Measurements from ENCODE around the gene TMEM245.
"Not testable (repeated sequence)": the region's sequence is repeated elsewhere in the genome, so short reads cannot be mapped to it uniquely, and the experiment has no call there.

Gene TMEM245

DNA sequence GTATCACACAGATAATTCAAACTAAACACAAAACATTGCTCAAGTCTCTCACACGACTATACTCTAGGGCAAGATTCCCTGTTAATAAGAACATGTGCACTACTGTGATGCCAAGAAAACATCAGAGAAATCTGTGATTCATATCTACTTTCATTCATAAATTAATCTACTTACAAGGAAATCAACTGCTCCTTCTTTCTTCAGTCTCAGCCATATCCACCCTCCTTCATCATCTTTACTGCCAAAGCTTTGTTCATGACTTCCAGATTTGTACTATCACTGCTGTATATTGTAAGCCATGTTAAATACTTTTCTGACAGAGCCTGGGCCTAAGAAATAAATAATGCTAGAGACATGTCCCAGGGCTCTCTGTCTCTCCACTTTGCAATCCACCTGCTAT is 141.5 kb downstream of the TMEM245 start:
- Histone ChIP-seq H3K9ac (ENCODE audit: low read depth in 1 of 2, low read length in 2 of 2) (no peak overlapping the region), H3K9me3 (ENCODE audit: control insufficient read depth in 2 of 2, low read length in 2 of 2) (no peaks in the 10 kb centered on the region), H3K36me3 (ENCODE audit: control insufficient read depth in 2 of 2, insufficient read depth in 2 of 2, low read length in 2 of 2) (peaks cover 0 to 6% of the 10 kb centered on the region in 2 donors), H3K4me1 (ENCODE audit: control insufficient read depth in 2 of 2, insufficient read depth in 2 of 2, low read length in 2 of 2) (no peaks in the 10 kb centered on the region), H3K4me3 (ENCODE audit: low read length in 2 of 2) (no peak overlapping the region), H3K27me3 (ENCODE audit: control insufficient read depth in 2 of 2, insufficient read depth in 2 of 2, low read length in 2 of 2) (no peaks in the 10 kb centered on the region), H3K27ac (ENCODE audit: low read depth in 2 of 2, low read length in 2 of 2) (no peak overlapping the region)

GRCh38 chr9:108973895-108974294 is 145.9 kb downstream of the TMEM245 start:
- Histone ChIP-seq H3K4me3 (ENCODE audit: low read length in 2 of 2) (no peak overlapping the region), H3K36me3 (ENCODE audit: control insufficient read depth in 2 of 2, insufficient read depth in 2 of 2, low read length in 2 of 2) (no peaks in the 10 kb centered on the region), H3K4me1 (ENCODE audit: control insufficient read depth in 2 of 2, insufficient read depth in 2 of 2, low read length in 2 of 2) (no peaks in the 10 kb centered on the region), H3K27ac (ENCODE audit: low read depth in 2 of 2, low read length in 2 of 2) (no peak overlapping the region), H3K27me3 (ENCODE audit: control insufficient read depth in 2 of 2, insufficient read depth in 2 of 2, low read length in 2 of 2) (no peaks in the 10 kb centered on the region), H3K9ac (ENCODE audit: low read depth in 1 of 2, low read length in 2 of 2) (no peak overlapping the region), H3K9me3 (ENCODE audit: control insufficient read depth in 2 of 2, low read length in 2 of 2) (no peaks in the 10 kb centered on the region)

- no peak overlapping the region for H3K27ac ChIP-seq (ENCODE audit: low read depth in 2 of 2, low read length in 2 of 2)
Measured at GRCh38 chr9:108972626-108973209, 147.0 kb downstream of the TMEM245 start.

DNA sequence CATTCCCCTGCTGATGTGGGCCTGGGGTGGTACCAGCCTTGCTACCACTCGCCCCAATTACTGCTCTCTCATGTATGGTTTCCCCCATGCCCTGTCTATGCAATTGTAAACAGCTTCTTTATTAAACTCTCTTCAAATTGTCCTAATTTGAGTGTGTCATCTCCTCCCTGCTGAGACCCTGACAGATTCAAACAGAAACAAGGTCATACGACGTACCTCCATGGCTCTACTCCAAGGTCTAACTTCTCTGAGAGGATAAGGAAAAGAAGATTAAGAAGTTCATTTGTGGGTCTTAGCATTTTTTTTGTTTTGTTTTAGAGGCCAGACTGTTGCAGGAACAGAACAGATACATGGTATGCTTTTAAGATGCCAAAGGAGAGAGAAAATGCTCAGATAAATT is 147.6 kb downstream of the TMEM245 start:
- no peak overlapping the region for H3K27ac ChIP-seq (ENCODE audit: low read depth in 2 of 2, low read length in 2 of 2)
- no peaks in the 10 kb centered on the region for H3K9me3 ChIP-seq (ENCODE audit: control insufficient read depth in 2 of 2, low read length in 2 of 2)
- no peak overlapping the region for H3K9ac ChIP-seq (ENCODE audit: low read depth in 1 of 2, low read length in 2 of 2)
- H3K27me3 ChIP-seq (ENCODE audit: control insufficient read depth in 2 of 2, insufficient read depth in 2 of 2, low read length in 2 of 2) = no peaks in the 10 kb centered on the region
- no peaks in the 10 kb centered on the region for H3K36me3 ChIP-seq (ENCODE audit: control insufficient read depth in 2 of 2, insufficient read depth in 2 of 2, low read length in 2 of 2)
- H3K4me3 ChIP-seq (ENCODE audit: low read length in 2 of 2) = no peak overlapping the region
- no peaks in the 10 kb centered on the region for H3K4me1 ChIP-seq (ENCODE audit: control insufficient read depth in 2 of 2, insufficient read depth in 2 of 2, low read length in 2 of 2)

More at GRCh38 chr9:108972626-108973209, 147.0 kb downstream of the TMEM245 start:
- Histone ChIP-seq H3K9ac (ENCODE audit: low read depth in 1 of 2, low read length in 2 of 2) (no peak overlapping the region), H3K4me1 (ENCODE audit: control insufficient read depth in 2 of 2, insufficient read depth in 2 of 2, low read length in 2 of 2) (no peaks in the 10 kb centered on the region), H3K4me3 (ENCODE audit: low read length in 2 of 2) (no peak overlapping the region), H3K9me3 (ENCODE audit: control insufficient read depth in 2 of 2, low read length in 2 of 2) (no peaks in the 10 kb centered on the region), H3K36me3 (ENCODE audit: control insufficient read depth in 2 of 2, insufficient read depth in 2 of 2, low read length in 2 of 2) (no peaks in the 10 kb centered on the region), H3K27me3 (ENCODE audit: control insufficient read depth in 2 of 2, insufficient read depth in 2 of 2, low read length in 2 of 2) (no peaks in the 10 kb centered on the region)

- not testable (repeated sequence) for H3K4me1 ChIP-seq (ENCODE audit: control insufficient read depth in 2 of 2, insufficient read depth in 2 of 2, low read length in 2 of 2); H3K4me3 ChIP-seq (ENCODE audit: low read length in 2 of 2); H3K27ac ChIP-seq (ENCODE audit: low read depth in 2 of 2, low read length in 2 of 2); H3K9me3 ChIP-seq (ENCODE audit: control insufficient read depth in 2 of 2, low read length in 2 of 2); H3K9ac ChIP-seq (ENCODE audit: low read depth in 1 of 2, low read length in 2 of 2); H3K36me3 ChIP-seq (ENCODE audit: control insufficient read depth in 2 of 2, insufficient read depth in 2 of 2, low read length in 2 of 2); H3K27me3 ChIP-seq (ENCODE audit: control insufficient read depth in 2 of 2, insufficient read depth in 2 of 2, low read length in 2 of 2)
Measured at GRCh38 chr9:108971392-108971791, 148.4 kb downstream of the TMEM245 start.

GRCh38 chr9:108967916-108968315 is 151.8 kb downstream of the TMEM245 start:
- Histone ChIP-seq H3K27me3 (ENCODE audit: control insufficient read depth in 2 of 2, insufficient read depth in 2 of 2, low read length in 2 of 2) (no peaks in the 10 kb centered on the region), H3K27ac (ENCODE audit: low read depth in 2 of 2, low read length in 2 of 2) (no peak overlapping the region), H3K9ac (ENCODE audit: low read depth in 1 of 2, low read length in 2 of 2) (no peak overlapping the region), H3K36me3 (ENCODE audit: control insufficient read depth in 2 of 2, insufficient read depth in 2 of 2, low read length in 2 of 2) (no peaks in the 10 kb centered on the region), H3K4me1 (ENCODE audit: control insufficient read depth in 2 of 2, insufficient read depth in 2 of 2, low read length in 2 of 2) (no peaks in the 10 kb centered on the region), H3K4me3 (ENCODE audit: low read length in 2 of 2) (no peak overlapping the region), H3K9me3 (ENCODE audit: control insufficient read depth in 2 of 2, low read length in 2 of 2) (no peaks in the 10 kb centered on the region)
